ENCODE measurements around the gene SLCO4A1.

GRCh38 chr20:62718546-62718945, 76.2 kb downstream of the SLCO4A1 start:
- no peak for TF ChIP-seq CTCF (IDR thresholded peaks at IDR 0.05)
- TF ChIP-seq EZH2 (IDR thresholded peaks at IDR 0.05; ENCODE audit: borderline replicate concordance, insufficient read depth, low read depth, low read length, poor library complexity, severe bottlenecking) = no peak

Data from B cell (primary cell).